Colonic mucosa (tissue), 4 donors: Measurements from ENCODE around the gene TRAK2. TPM values are rescaled to one million over a fixed set of nuclear protein-coding genes. Genes with fewer than 3 reads are reported as not detected.

Source experiments
- DNase-seq: peaks from one replicate; pipeline ENCODE4 v3.0.0-alpha.2; 2020
- H3K27ac ChIP-seq: fragments of 200-600 bp; one replicate; pipeline ENCODE4 v1.8.0; 2021
- H3K27me3 ChIP-seq: fragments of 200-600 bp; one replicate; pipeline ENCODE4 v1.8.0; 2021
- H3K36me3 ChIP-seq: fragments of 200-600 bp; one replicate; pipeline ENCODE4 v1.8.0; 2021
- H3K4me1 ChIP-seq: fragments of 200-600 bp; one replicate; pipeline ENCODE4 v1.8.0; 2021; ENCODE audit warnings: mild to moderate bottlenecking
- H3K4me3 ChIP-seq: fragments of 200-600 bp; one replicate; pipeline ENCODE4 v1.8.0; 2021
- H3K9ac ChIP-seq, 2 donors: one replicate each; pipeline ENCODE4 v1.7.0; 2013; ENCODE audit warnings: control low read depth in 2 of 2, low read depth in 2 of 2, low read length in 2 of 2
- H3K9me3 ChIP-seq: fragments of 200-600 bp; one replicate; pipeline ENCODE4 v1.8.0; 2021
- intact Hi-C: fragments of 100-400 bp; cut with DNase I; formaldehyde crosslinking; loops from one replicate; pipeline ENCODE4 v1.14.1; 2022
- total RNA-seq, 2 donors: library from RNA; stranded (reverse); fragmentation: NEBNext Ultra II Directional in 1 of 2; extraction: Animal tissue kit (Norgen Biotek cat#: 25700) in 1 of 2; gene quantifications; one replicate each; pipeline ENCODE4 v1.2.1, GENCODE V29; 2021
- TF ChIP-seq, protein P1 (sequence below): fragments of 200-600 bp; IDR thresholded peaks from one replicate; pipeline ENCODE4 v1.8.0; 2022; ENCODE audit warnings: antibody characterized with exemption, mild to moderate bottlenecking
- donor health status: healthy.
- donor health status: DM: no; HTN: no; CAD: no.
- donor health status: DM: no; HTN: no; CAD: no.

The TRAK2 gene
- total RNA-seq, 2 donors from 2014 or later: 40.0 to 50.3 TPM

- Histone ChIP-seq H3K4me1 (no peaks in the 10 kb centered on the region), H3K9me3 (no peaks in the 10 kb centered on the region), H3K36me3 (no peaks in the 10 kb centered on the region), H3K9ac (no peak overlapping the region), H3K4me3 (no peak overlapping the region), H3K27ac (no peak overlapping the region), H3K27me3 (no peaks in the 10 kb centered on the region)
- no peak for DNase-seq
- intact Hi-C loops: no loop called here
- TF ChIP-seq, protein P1, sequence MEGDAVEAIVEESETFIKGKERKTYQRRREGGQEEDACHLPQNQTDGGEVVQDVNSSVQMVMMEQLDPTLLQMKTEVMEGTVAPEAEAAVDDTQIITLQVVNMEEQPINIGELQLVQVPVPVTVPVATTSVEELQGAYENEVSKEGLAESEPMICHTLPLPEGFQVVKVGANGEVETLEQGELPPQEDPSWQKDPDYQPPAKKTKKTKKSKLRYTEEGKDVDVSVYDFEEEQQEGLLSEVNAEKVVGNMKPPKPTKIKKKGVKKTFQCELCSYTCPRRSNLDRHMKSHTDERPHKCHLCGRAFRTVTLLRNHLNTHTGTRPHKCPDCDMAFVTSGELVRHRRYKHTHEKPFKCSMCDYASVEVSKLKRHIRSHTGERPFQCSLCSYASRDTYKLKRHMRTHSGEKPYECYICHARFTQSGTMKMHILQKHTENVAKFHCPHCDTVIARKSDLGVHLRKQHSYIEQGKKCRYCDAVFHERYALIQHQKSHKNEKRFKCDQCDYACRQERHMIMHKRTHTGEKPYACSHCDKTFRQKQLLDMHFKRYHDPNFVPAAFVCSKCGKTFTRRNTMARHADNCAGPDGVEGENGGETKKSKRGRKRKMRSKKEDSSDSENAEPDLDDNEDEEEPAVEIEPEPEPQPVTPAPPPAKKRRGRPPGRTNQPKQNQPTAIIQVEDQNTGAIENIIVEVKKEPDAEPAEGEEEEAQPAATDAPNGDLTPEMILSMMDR: no peak
Observed at GRCh38 chr2:201349601-201350000, 101.7 kb downstream of the TRAK2 start.

GRCh38 chr2:201348758-201349157, 102.5 kb downstream of the TRAK2 start:
- Histone ChIP-seq H3K4me3 (no peak overlapping the region), H3K27ac (no peak overlapping the region), H3K27me3 (no peaks in the 10 kb centered on the region), H3K9ac (no peak overlapping the region), H3K4me1 (no peaks in the 10 kb centered on the region), H3K9me3 (no peaks in the 10 kb centered on the region), H3K36me3 (no peaks in the 10 kb centered on the region)
- TF ChIP-seq, protein P1: no peak
- intact Hi-C loops: no loop called here
- no peak for DNase-seq

DNA sequence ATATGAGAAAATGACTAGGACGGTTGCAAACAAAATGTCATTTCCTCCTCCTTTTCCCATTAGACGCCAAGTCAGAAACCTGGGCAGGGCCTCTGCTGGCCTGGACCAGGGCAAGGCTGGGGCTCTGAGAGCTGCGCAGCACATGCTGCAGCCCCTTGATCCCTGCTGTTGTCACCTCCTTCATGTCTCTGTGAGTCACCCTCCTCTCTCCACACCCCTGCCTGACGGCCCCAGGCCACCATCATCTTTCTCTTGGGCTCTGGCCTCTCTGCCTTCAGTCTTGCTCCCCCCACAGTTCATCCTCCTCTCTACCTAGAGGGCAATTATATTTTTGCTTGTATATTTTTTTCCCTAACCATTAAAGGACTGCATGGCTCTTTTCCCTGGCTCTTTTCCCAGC, 104.1 kb downstream of the TRAK2 start:
- intact Hi-C loops: no loop called here
- TF ChIP-seq, protein P1: no peak
- Histone ChIP-seq H3K9ac (no peak overlapping the region), H3K36me3 (no peaks in the 10 kb centered on the region), H3K27me3 (no peaks in the 10 kb centered on the region), H3K9me3 (no peaks in the 10 kb centered on the region), H3K4me1 (no peaks in the 10 kb centered on the region), H3K27ac (no peak overlapping the region), H3K4me3 (no peak overlapping the region)
- DNase-seq: no peak

GRCh38 chr2:201345625-201346213, 105.5 kb downstream of the TRAK2 start:
- TF ChIP-seq, protein P1: no peak
- H3K36me3 ChIP-seq: no peaks in the 10 kb centered on the region
- no peak overlapping the region for H3K4me3 ChIP-seq
- intact Hi-C loops: no loop called here
- H3K27ac ChIP-seq: no peak overlapping the region
- H3K27me3 ChIP-seq: no peaks in the 10 kb centered on the region
- DNase-seq: no peak
- no peaks in the 10 kb centered on the region for H3K4me1 ChIP-seq
- H3K9me3 ChIP-seq: no peaks in the 10 kb centered on the region
- H3K9ac ChIP-seq: no peak overlapping the region

GRCh38 chr2:201344663-201345366, 106.4 kb downstream of the TRAK2 start:
- TF ChIP-seq, protein P1: peak; percentile 20
- Histone ChIP-seq H3K36me3 (no peaks in the 10 kb centered on the region), H3K4me3 (no peak overlapping the region), H3K9me3 (no peaks in the 10 kb centered on the region), H3K4me1 (no peaks in the 10 kb centered on the region), H3K9ac (no peak overlapping the region), H3K27ac (no peak overlapping the region), H3K27me3 (no peaks in the 10 kb centered on the region)
- intact Hi-C loops: no loop called here
- no peak for DNase-seq
